ENCODE results near the gene TIMM13. TPM values are rescaled to one million over a fixed set of nuclear protein-coding genes. Genes with fewer than 3 reads are reported as not detected.

The TIMM13 gene
- polyA plus RNA-seq, 1 of the 3 experiments (the other 2 are of a cell fraction), result 76.9 TPM

DNA sequence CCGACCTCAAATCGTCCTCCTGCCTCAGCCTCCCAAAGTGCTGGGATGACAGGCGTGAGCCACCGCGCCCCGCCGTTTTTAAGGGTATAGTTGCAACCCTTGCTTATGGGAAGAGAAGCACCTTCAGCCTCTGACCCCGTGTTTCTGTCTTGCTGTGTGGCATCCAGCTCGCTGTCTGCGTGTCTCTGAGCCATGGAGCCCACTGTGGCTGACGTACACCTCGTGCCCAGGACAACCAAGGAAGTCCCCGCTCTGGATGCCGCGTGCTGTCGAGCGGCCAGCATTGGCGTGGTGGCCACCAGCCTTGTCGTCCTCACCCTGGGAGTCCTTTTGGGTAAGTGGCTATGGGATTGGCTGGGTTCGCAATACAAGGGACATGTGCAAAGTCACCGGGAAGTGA lies 37.8 kb downstream of the TIMM13 start (continued):
- no peak for TF ChIP-seq RFX5 (IDR thresholded peaks at IDR 0.05; ENCODE audit: low read length)
- TF ChIP-seq ELF1 (IDR thresholded peaks at IDR 0.05), result no peak
- TF ChIP-seq GATA2 (CRISPR knock-in tag; IDR thresholded peaks at IDR 0.05), result no peak
- no peak for TF ChIP-seq YY1 (IDR thresholded peaks at IDR 0.05; ENCODE audit: low read depth)
- TF ChIP-seq RXRA (IDR thresholded peaks at IDR 0.05; ENCODE audit: borderline replicate concordance, low read depth), result no peak
- TF ChIP-seq NFIC (IDR thresholded peaks at IDR 0.05; ENCODE audit: borderline replicate concordance), result no peak
- no peak for TF ChIP-seq TEAD4 (IDR thresholded peaks at IDR 0.05; ENCODE audit: borderline replicate concordance, insufficient read depth)

DNA sequence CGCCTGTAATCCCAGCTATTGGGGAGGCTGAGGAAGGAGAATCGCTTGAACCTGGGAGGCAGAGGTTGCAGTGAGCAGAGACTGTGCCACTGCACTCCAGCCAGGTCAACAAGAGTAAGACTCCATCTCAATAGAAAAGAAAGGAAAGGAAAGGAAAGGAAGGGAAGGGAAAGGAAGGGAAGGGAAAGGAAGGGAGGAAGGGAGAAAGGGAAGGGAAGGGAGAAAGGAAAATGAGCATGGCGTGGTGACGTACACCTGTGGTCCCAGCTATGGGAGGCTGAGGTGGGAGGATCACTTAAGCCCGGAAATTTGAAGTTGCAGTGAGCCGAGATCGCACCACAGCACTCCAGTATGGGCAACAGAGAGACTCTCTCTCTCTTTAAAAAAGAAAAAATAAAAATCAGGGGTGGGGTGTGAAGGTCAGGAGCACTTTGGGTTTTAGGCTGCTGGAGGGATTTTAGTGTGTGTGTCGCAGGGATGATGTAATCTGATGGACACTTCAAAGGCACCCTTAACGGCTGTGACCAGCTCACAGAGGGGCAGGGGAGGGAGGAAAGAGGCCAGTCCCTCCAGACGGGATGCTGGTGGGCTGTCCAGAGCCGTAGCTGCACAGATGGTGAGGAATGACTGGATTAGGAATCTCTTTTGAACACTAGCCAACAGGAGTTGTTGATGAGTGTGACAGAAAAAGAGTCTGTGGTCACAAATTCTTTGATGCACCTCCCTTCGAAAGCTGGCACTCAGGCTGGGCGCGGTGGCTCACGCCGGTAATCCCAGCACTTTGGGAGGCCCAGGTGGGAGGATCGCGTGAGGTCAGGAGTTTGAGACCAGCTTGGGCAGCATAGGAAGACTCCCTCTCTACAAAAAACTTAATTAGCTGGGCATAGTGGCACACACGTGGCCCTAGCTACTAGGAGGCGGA lies 39.8 kb downstream of the TIMM13 start:
- CTCF ChIA-PET, result interaction anchor here (0.6 to 1.4 kb wide), 5 partner anchors 19 to 152 kb away, joined by 3 to 7 read pairs (median 3); partner anchors contain the start of gene PLEKHJ1
- Histone ChIP-seq H4K20me1 (ENCODE audit: insufficient read depth) (no peaks in the 10 kb centered on the region), H3K27ac (ENCODE audit: low read depth in 2 of 2, low read length in 1 of 2) (no peak overlapping the region), H3F3A (replicated peaks; ENCODE audit: insufficient read depth) (peaks cover 8% of the 10 kb centered on the region), H3K27me3 (ENCODE audit: insufficient read depth) (peaks cover 27% of the 10 kb centered on the region; the same call in 1 of the 2 replicates), H3K9me3 (no peaks in the 10 kb centered on the region), H3K4me3 (ENCODE audit: low read depth in 2 of 2, low read length in 1 of 2) (no peak overlapping the region), H3K9ac (no peak overlapping the region), H3K4me2 (no peak overlapping the region), H3K79me2 (ENCODE audit: insufficient read depth) (no peaks in the 10 kb centered on the region), H3K36me3 (replicated peaks in 1 of 2; ENCODE audit: control insufficient read depth in 1 of 2, insufficient read depth in 2 of 2, low read length in 1 of 2) (no peaks in the 10 kb centered on the region), H3K9me2 (no peaks in the 10 kb centered on the region), H3K4me1 (ENCODE audit: control insufficient read depth in 1 of 2, insufficient read depth in 2 of 2, low read depth in 1 of 2, low read length in 1 of 2) (no peaks in the 10 kb centered on the region; a peak in 1 of 4 replicates), H2AFZ (ENCODE audit: low read depth) (no peak overlapping the region)
- WGBS (ENCODE audit: low lambda C conversion rate), result 60% methylated on average over 19 of the region's 20 CpGs
- TF ChIP-seq FOXJ3 (CRISPR knock-in tag; IDR thresholded peaks at IDR 0.05), result no peak
- TF ChIP-seq TAF1 (IDR thresholded peaks at IDR 0.05; ENCODE audit: borderline replicate concordance, low read depth, low read length), result no peak
- no peak for TF ChIP-seq MXI1 (IDR thresholded peaks at IDR 0.05; ENCODE audit: low read depth, low read length)
- no peak for TF ChIP-seq NRF1 (IDR thresholded peaks at IDR 0.05; ENCODE audit: low read depth, low read length)
- TF ChIP-seq, protein P1, sequence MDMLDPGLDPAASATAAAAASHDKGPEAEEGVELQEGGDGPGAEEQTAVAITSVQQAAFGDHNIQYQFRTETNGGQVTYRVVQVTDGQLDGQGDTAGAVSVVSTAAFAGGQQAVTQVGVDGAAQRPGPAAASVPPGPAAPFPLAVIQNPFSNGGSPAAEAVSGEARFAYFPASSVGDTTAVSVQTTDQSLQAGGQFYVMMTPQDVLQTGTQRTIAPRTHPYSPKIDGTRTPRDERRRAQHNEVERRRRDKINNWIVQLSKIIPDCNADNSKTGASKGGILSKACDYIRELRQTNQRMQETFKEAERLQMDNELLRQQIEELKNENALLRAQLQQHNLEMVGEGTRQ (IDR thresholded peaks at IDR 0.05; ENCODE audit: borderline replicate concordance, low read depth, low read length), result no peak
- TF ChIP-seq, protein P2, sequence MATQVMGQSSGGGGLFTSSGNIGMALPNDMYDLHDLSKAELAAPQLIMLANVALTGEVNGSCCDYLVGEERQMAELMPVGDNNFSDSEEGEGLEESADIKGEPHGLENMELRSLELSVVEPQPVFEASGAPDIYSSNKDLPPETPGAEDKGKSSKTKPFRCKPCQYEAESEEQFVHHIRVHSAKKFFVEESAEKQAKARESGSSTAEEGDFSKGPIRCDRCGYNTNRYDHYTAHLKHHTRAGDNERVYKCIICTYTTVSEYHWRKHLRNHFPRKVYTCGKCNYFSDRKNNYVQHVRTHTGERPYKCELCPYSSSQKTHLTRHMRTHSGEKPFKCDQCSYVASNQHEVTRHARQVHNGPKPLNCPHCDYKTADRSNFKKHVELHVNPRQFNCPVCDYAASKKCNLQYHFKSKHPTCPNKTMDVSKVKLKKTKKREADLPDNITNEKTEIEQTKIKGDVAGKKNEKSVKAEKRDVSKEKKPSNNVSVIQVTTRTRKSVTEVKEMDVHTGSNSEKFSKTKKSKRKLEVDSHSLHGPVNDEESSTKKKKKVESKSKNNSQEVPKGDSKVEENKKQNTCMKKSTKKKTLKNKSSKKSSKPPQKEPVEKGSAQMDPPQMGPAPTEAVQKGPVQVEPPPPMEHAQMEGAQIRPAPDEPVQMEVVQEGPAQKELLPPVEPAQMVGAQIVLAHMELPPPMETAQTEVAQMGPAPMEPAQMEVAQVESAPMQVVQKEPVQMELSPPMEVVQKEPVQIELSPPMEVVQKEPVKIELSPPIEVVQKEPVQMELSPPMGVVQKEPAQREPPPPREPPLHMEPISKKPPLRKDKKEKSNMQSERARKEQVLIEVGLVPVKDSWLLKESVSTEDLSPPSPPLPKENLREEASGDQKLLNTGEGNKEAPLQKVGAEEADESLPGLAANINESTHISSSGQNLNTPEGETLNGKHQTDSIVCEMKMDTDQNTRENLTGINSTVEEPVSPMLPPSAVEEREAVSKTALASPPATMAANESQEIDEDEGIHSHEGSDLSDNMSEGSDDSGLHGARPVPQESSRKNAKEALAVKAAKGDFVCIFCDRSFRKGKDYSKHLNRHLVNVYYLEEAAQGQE (IDR thresholded peaks at IDR 0.05; ENCODE audit: low read depth, low read length), result no peak
- TF ChIP-seq JUND (IDR thresholded peaks at IDR 0.05), result no peak
- TF ChIP-seq, protein P3, sequence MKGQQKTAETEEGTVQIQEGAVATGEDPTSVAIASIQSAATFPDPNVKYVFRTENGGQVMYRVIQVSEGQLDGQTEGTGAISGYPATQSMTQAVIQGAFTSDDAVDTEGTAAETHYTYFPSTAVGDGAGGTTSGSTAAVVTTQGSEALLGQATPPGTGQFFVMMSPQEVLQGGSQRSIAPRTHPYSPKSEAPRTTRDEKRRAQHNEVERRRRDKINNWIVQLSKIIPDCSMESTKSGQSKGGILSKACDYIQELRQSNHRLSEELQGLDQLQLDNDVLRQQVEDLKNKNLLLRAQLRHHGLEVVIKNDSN (IDR thresholded peaks at IDR 0.05; ENCODE audit: borderline replicate concordance, low read depth), result no peak
- no peak for TF ChIP-seq RXRA (IDR thresholded peaks at IDR 0.05; ENCODE audit: borderline replicate concordance, low read depth)
- TF ChIP-seq, protein P4, sequence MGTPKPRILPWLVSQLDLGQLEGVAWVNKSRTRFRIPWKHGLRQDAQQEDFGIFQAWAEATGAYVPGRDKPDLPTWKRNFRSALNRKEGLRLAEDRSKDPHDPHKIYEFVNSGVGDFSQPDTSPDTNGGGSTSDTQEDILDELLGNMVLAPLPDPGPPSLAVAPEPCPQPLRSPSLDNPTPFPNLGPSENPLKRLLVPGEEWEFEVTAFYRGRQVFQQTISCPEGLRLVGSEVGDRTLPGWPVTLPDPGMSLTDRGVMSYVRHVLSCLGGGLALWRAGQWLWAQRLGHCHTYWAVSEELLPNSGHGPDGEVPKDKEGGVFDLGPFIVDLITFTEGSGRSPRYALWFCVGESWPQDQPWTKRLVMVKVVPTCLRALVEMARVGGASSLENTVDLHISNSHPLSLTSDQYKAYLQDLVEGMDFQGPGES (IDR thresholded peaks at IDR 0.05; ENCODE audit: low read depth, low read length), result no peak
- TF ChIP-seq, protein P5, sequence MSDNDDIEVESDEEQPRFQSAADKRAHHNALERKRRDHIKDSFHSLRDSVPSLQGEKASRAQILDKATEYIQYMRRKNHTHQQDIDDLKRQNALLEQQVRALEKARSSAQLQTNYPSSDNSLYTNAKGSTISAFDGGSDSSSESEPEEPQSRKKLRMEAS (IDR thresholded peaks at IDR 0.05; ENCODE audit: low read depth), result no peak
- TF ChIP-seq, protein P6, sequence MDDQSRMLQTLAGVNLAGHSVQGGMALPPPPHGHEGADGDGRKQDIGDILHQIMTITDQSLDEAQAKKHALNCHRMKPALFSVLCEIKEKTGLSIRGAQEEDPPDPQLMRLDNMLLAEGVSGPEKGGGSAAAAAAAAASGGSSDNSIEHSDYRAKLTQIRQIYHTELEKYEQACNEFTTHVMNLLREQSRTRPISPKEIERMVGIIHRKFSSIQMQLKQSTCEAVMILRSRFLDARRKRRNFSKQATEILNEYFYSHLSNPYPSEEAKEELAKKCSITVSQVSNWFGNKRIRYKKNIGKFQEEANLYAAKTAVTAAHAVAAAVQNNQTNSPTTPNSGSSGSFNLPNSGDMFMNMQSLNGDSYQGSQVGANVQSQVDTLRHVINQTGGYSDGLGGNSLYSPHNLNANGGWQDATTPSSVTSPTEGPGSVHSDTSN (IDR thresholded peaks at IDR 0.05), result no peak
- no peak for TF ChIP-seq EZH2phosphoT487 (IDR thresholded peaks at IDR 0.05; ENCODE audit: borderline replicate concordance, low read depth)
- no peak for DNase-seq
- POLR2A ChIA-PET, result no interaction called here

Measured in SK-N-SH (cell line).